CD4-positive, alpha-beta T cell (primary cell): Measurements from ENCODE around the gene RAB22A. TPM values are rescaled to one million over a fixed set of nuclear protein-coding genes. Genes with fewer than 3 reads are reported as not detected.

Experiments used
- ATAC-seq: fragments of 200-7000 bp; cut with Tn5 transposase; one replicate; pipeline ENCODE4 v1.10.0; 2022; ENCODE audit warnings: mild to moderate bottlenecking; ENCODE audit not compliant: poor library complexity
- CTCF ChIA-PET: fragments of 350-600 bp; sonication (Branson Sonifier 250); formaldehyde crosslinking; loops from one replicate; lab custom pipeline; 2021; ENCODE audit warnings: antibody characterized with exemption, inconsistent platforms; lab: Charles Lee
- POLR2A ChIA-PET: fragments of 350-600 bp; sonication (Branson Sonifier 250); formaldehyde crosslinking; loops from one replicate; lab custom pipeline; 2021; ENCODE audit warnings: antibody characterized with exemption, inconsistent platforms; lab: Charles Lee
- DNase-seq, 14 experiments: peaks; one replicate each; pipeline ENCODE4 v3.0.0-alpha.2; 2013 to 2020; ENCODE audit warnings: mixed read lengths in 2 of 14
- H3K27ac ChIP-seq, 2 donors: one replicate each; pipeline versions ENCODE4 v1.5.1 to v1.7.0; 2013; ENCODE audit warnings: low read length in 2 of 2, low read depth in 1 of 2, mild to moderate bottlenecking in 1 of 2
- H3K27me3 ChIP-seq, 2 experiments: 1 replicate in 1 of 2; 2 replicates in 1 of 2; pipeline versions ENCODE4 v1.6.1 to v1.7.0; 2013; ENCODE audit warnings: low read length in 2 of 2, control low read depth in 1 of 2, mild to moderate bottlenecking in 1 of 2, moderate library complexity in 1 of 2; ENCODE audit not compliant: insufficient read depth in 2 of 2, control insufficient read depth in 1 of 2
- H3K36me3 ChIP-seq: one replicate; pipeline ENCODE4 v1.6.1; 2013; ENCODE audit warnings: low read length, control low read depth; ENCODE audit not compliant: insufficient read depth
- H3K4me1 ChIP-seq: one replicate; pipeline ENCODE4 v1.6.1; 2013; ENCODE audit warnings: low read length, control low read depth; ENCODE audit not compliant: insufficient read depth
- H3K4me3 ChIP-seq: one replicate; pipeline ENCODE4 v1.5.1; 2013; ENCODE audit warnings: mild to moderate bottlenecking, low read length, moderate library complexity
- H3K9me3 ChIP-seq, 2 experiments: 1 replicate in 1 of 2; 2 replicates in 1 of 2; pipeline versions ENCODE4 v1.6.1 to v1.7.0; 2013; ENCODE audit warnings: low read length in 2 of 2, mild to moderate bottlenecking in 2 of 2, control low read depth in 1 of 2, moderate library complexity in 1 of 2; ENCODE audit not compliant: control insufficient read depth in 1 of 2, insufficient read depth in 1 of 2
- H3K27ac Mint-ChIP-seq: one replicate; pipeline ENCODE4 v1.8.0; 2020; ENCODE audit warnings: mixed read lengths
- H3K27me3 Mint-ChIP-seq: one replicate; pipeline ENCODE4 v1.8.0; 2021; ENCODE audit warnings: mixed read lengths
- H3K36me3 Mint-ChIP-seq: one replicate; pipeline ENCODE4 v1.8.0; 2021; ENCODE audit warnings: low read depth, mixed read lengths
- H3K4me1 Mint-ChIP-seq: one replicate; pipeline ENCODE4 v1.8.0; 2021; ENCODE audit warnings: low read depth, mixed read lengths
- H3K4me3 Mint-ChIP-seq: one replicate; pipeline ENCODE4 v1.8.0; 2020; ENCODE audit warnings: mild to moderate bottlenecking, mixed read lengths
- H3K9me3 Mint-ChIP-seq: one replicate; pipeline ENCODE4 v1.8.0; 2020; ENCODE audit warnings: mixed read lengths
- CTCF ChIP-seq: fragments of 200-600 bp; IDR thresholded peaks from one replicate; pipeline ENCODE4 v1.8.0; 2022; ENCODE audit warnings: antibody characterized with exemption, mild to moderate bottlenecking
- intact Hi-C, 2 experiments: fragments of 100-400 bp; cut with DNase I in 1 of 2; cut with micrococcal nuclease in 1 of 2; formaldehyde crosslinking; loops; one replicate each; pipeline versions ENCODE4 v1.15.1 to v1.9.0; 2023 to 2025; cut with DNase I, micrococcal nuclease
- total RNA-seq, 174 experiments: library from RNA in 2 of 174; stranded (reverse) in 2 of 174; gene quantifications; one replicate each; pipeline ENCODE4 v1.2.3 and lab custom pipeline; 2021 to 2026

RAB22A gene
- total RNA-seq, 2 experiments from 2014 or later, result 16.5 to 17.2 TPM

DNA sequence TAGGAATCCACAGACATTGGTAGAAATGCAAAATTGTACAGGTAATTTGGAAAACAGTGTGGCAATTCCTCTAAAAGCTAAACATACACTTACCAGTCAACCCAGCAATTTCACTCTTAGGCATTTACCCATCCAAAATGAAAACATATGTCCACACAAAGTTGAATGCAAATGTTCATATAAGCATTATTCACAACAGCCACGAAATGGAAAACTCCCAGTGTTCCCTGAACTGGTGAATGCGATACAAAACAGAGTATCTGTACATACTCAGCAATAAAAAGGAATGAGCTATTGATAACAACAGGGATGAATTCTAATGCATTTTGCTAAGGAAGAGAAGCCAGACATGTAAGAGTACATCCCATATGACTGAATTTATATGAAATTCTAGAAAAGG lies 32.4 kb upstream of the RAB22A start:
- no peaks in the 10 kb centered on the region for H3K27me3 ChIP-seq
- H3K27me3 Mint-ChIP-seq, result no peaks in the 10 kb centered on the region
- H3K4me3 ChIP-seq, result no peak overlapping the region
- CTCF ChIA-PET, result no interaction called here
- H3K4me1 ChIP-seq, result no peaks in the 10 kb centered on the region
- no peak overlapping the region for H3K27ac Mint-ChIP-seq
- ATAC-seq, result no peak
- no peak for DNase-seq
- no peak overlapping the region for H3K4me3 Mint-ChIP-seq
- H3K36me3 ChIP-seq, result no peaks in the 10 kb centered on the region
- H3K36me3 Mint-ChIP-seq, result peaks cover 63% of the 10 kb centered on the region
- intact Hi-C loops, result no loop called here
- POLR2A ChIA-PET, result no interaction called here
- H3K9me3 Mint-ChIP-seq, result no peaks in the 10 kb centered on the region
- H3K9me3 ChIP-seq, result no peaks in the 10 kb centered on the region
- peaks cover 8% of the 10 kb centered on the region for H3K4me1 Mint-ChIP-seq
- H3K27ac ChIP-seq, result no peak overlapping the region
- TF ChIP-seq CTCF, result no peak

- Mint-ChIP-seq H3K27me3 (no peaks in the 10 kb centered on the region), H3K27ac (no peak overlapping the region), H3K4me1 (peaks cover 15% of the 10 kb centered on the region), H3K36me3 (peaks cover 65% of the 10 kb centered on the region), H3K4me3 (no peak overlapping the region), H3K9me3 (no peaks in the 10 kb centered on the region)
- Histone ChIP-seq H3K27ac (no peak overlapping the region), H3K4me1 (no peaks in the 10 kb centered on the region), H3K9me3 (no peaks in the 10 kb centered on the region), H3K27me3 (no peaks in the 10 kb centered on the region), H3K4me3 (no peak overlapping the region), H3K36me3 (no peaks in the 10 kb centered on the region)
- intact Hi-C loops, result no loop called here
- TF ChIP-seq CTCF, result no peak
- DNase-seq, result no peak
- CTCF ChIA-PET, result no interaction called here
- ATAC-seq, result no peak
- POLR2A ChIA-PET, result no interaction called here
Observed at GRCh38 chr20:58277578-58278472, 31.7 kb upstream of the RAB22A start.

DNA sequence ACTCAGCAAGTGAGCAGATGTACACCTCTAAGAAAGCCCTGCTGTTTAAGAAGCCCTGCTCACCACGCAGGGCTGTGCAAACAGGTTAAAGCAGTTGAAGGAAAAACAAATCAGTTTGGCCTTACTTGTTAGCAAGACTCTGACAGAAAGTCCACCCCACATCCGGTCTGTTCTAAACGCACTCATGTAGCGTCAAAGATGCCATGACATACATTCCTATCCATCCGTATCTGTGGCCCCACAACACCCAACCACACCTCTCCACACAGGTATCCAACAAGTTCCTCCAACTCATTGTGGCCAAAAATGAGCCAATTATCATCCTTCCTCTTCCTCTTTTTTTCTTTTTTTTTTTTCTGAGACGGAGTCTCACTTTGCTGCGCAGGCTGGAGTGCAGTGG lies 22.8 kb upstream of the RAB22A start:
- H3K4me3 Mint-ChIP-seq, result no peak overlapping the region
- H3K4me1 Mint-ChIP-seq, result peaks cover 34% of the 10 kb centered on the region
- H3K27ac Mint-ChIP-seq, result peak overlapping the region; percentile 58
- H3K27ac ChIP-seq, result no peak overlapping the region
- H3K4me3 ChIP-seq, result no peak overlapping the region
- H3K9me3 ChIP-seq, result no peaks in the 10 kb centered on the region
- no peak for TF ChIP-seq CTCF
- H3K9me3 Mint-ChIP-seq, result no peaks in the 10 kb centered on the region
- H3K27me3 Mint-ChIP-seq, result no peaks in the 10 kb centered on the region
- H3K36me3 Mint-ChIP-seq, result peaks cover 44% of the 10 kb centered on the region
- no peak for ATAC-seq
- peaks cover 6% of the 10 kb centered on the region for H3K4me1 ChIP-seq
- ChIA-PET CTCF (no interaction called here), POLR2A (no interaction called here)
- no peaks in the 10 kb centered on the region for H3K27me3 ChIP-seq
- H3K36me3 ChIP-seq, result peaks cover 2% of the 10 kb centered on the region
- intact Hi-C loops, result no loop called here
- DNase-seq, result peak in 1 of 14 experiments; percentile 10
